Measurements from ENCODE around the gene LIPT2.
A peak's percentile ranks its signal among the peaks of the same experiment; 100 is the strongest.

The LIPT2 gene

DNA sequence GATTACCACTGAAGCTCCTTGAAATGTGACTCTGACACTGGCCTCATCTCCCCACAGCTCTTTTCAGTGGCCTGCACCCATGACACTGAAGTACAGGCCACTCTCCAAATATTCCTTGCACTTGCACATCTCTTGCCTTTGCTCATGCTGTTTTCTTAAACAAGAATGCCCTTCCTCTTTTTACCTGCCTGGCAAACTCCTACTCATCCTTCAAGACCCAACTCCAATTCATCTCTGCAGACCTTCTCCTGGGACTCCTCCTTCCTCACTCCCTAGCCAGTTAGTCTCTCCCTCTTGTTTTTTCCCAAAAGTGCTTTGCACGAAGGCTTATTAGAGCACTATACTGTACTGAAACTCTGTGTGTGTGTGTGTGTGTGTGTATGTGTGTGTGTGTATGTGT, 28.8 kb downstream of the LIPT2 start:
- DNase-seq (ENCODE audit: low read depth): no peak

GRCh38 chr11:74463216-74463615, 30.3 kb downstream of the LIPT2 start:
- no peak for DNase-seq (ENCODE audit: low read depth)

DNA sequence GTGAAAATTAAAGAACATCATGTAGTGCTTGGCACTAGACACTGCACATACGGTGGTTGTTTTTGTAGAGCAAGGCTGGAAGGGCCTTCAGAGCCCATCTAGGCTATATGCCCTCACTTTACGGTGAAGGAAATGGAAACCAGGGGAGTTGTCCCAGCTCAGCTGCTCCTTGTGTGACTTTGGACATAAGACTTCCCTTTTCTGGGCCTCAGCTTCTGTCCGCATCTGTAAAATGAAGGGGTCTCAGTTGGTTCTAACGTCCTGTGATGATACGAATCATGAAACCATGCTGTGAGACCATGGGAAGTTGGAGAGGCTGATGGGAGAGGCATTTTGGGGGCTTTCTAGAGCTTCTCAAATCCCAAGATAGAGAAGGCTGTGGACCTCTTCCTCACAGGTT, 30.9 kb downstream of the LIPT2 start:
- DNase-seq (ENCODE audit: low read depth): no peak

DNA sequence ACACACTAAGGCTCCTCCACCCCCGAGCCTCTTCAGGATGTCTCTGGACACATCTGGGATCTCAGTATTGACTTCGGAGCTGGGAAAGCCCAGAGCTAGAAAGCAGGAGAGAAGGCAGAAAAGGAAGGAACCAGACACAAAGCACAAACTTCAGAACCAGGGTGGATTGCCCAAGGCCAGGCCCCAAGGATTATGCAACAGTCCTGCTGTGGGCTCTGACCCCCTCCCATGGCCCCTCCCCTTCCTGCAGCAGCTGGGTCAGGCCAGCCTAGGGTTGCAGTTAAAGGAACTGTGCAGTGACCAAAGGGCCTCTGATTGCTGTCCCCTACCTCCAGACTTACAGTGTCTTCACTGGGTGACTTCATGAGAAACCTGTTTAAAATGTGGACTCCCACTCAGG, 31.5 kb downstream of the LIPT2 start:
- DNase-seq (ENCODE audit: low read depth): no peak

- no peak for DNase-seq (ENCODE audit: low read depth)
Observed at GRCh38 chr11:74460481-74461154, 32.9 kb downstream of the LIPT2 start.

GRCh38 chr11:74460065-74460464, 33.5 kb downstream of the LIPT2 start:
- DNase-seq (ENCODE audit: low read depth): no peak

- no peak for DNase-seq (ENCODE audit: low read depth)
Observed at GRCh38 chr11:74459584-74459983, 33.9 kb downstream of the LIPT2 start.

- no peak for DNase-seq (ENCODE audit: low read depth)
Observed at GRCh38 chr11:74457356-74457755, 36.2 kb downstream of the LIPT2 start.

- peak; percentile 41 for DNase-seq (ENCODE audit: low read depth)
Observed at GRCh38 chr11:74453373-74453975, 40.0 kb downstream of the LIPT2 start.

- no peak for DNase-seq (ENCODE audit: low read depth)
Observed at GRCh38 chr11:74452366-74452765, 41.2 kb downstream of the LIPT2 start.

GRCh38 chr11:74450318-74450717, 43.2 kb downstream of the LIPT2 start:
- DNase-seq (ENCODE audit: low read depth): no peak

DNA sequence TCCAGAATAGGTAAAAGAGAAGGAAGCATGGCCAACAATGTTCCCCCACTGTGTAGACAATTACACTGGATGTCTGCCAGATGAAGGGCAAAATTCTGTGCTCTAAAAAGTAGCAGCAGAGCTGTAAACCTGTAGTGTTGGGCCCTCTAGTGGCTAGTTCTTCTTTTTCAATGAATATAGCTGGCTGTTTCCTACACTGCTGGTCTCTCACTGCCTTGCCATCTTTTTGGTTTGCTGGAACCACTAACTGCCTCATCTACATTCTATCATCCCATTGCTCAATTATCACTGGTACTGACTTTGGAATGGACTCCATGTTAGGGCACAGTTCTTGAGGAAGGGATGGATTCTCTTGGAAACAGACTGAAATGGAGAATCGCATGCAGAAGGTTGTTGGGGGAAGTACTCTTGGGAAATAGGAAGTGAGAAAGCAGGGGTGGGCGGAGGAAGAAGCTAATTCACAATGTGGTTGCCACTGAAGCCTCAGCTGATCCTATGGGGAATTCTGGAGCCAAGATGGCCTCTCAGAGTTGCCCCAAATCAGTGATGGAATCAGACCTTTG, 44.1 kb downstream of the LIPT2 start:
- DNase-seq (ENCODE audit: low read depth): peak; percentile 16

DNA sequence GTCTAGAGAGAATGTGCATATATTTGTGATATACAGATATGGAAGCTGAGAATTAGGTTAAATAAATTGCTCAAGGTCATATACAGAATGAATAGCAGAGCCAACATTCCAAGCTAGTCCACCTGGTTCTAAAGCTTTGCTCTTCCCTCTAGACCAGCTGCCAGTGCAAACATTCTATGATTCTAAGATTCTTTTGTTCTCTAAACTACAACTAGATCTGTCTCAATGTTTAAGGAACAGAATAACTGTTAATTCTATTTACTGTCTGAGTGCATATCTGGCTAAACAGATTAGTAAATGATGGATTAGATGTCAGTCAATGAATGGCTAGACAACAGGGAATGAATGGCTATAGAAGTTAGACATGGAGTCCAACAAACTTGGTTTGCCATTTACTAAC, 45.8 kb downstream of the LIPT2 start:
- DNase-seq (ENCODE audit: low read depth): no peak

DNA sequence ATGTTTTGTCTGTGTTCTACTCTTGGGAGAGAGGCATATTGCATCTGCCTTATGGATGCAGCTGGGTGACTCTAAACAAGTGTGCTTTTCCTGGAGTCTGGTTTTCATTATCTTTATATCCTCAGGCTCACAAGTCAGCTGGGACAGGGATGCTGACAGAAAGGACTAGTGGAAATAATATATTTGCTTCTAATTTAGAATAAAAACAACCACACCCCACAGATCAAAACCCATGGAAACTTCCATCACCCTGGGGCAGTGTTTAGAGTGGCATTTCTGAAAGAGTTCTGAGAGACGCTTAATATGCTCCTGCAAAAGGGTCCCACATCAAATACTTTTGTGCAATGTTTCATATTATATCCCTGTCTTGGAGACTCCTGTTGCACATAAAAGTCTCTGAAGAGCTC, 47.0 kb downstream of the LIPT2 start:
- DNase-seq (ENCODE audit: low read depth): no peak

GRCh38 chr11:74444173-74444826, 49.2 kb downstream of the LIPT2 start:
- no peak for DNase-seq (ENCODE audit: low read depth)

DNA sequence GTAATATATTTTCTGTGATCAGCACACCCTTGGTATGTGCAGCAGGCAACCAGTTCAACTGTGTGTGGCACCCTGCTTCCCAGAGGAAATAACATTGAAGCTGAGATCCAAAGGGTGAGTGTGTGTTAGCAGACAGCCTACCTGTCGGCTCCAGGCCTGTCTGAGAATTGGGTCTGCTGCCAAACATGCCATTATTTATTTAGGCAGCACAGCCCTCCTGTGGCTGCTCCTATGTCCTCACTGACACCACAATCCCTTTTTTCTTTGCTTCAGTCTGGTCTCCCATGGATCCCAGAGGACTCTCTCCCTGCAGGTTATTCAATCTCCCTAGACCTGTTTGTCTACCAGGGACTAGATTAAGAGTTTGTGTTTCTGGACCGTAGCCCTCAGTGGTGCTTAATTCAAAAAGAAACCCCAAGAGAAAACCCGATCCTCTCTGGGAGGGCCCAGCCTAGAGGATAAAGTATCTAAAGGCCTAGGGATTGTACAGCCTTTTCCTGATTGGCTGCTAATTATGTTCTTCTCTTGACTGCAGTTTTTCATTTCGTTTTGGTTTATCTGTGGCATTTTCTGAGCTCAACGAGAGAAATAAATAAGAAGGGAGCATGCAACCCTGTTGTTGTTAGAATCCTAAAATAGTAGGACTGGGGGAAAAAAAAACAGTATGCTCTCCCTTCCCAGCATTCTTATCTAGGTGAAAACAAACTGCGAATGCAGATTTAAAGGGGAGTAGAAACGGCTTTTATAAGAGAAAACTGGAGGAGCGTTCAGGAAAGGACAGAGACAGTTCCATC, 50.3 kb downstream of the LIPT2 start:
- DNase-seq (ENCODE audit: low read depth): no peak

DNA sequence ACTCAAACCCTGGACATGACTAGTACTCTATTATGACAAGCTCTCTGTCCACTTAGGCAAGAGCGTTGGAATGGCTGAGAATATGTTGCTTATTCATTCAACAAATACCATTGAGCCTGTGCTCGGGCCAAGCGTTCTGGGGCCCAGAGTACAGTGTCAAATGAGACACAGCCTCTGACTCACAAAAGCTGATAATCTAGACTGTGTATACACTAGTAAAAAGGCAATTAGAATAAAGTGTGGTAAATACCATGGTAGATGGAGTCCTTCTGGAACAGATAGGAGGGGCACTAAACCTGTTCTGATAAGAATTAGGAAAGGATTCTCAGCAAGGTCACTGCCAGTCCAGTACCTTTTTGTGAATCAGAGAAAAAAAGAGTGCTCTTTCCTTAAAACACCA, 50.9 kb downstream of the LIPT2 start:
- DNase-seq (ENCODE audit: low read depth): no peak

Measured in stimulated activated CD8-positive, alpha-beta memory T cell treated with anti-CD3 and anti-CD28 coated beads, Interleukin-12 subunit alpha, Interleukin-12 subunit beta, amount 100 ng/mL, for 1 hour (primary cell).